Activated CD8-positive, alpha-beta memory T cell treated with anti-CD3 and anti-CD28 coated beads for 24 hours (primary cell): ENCODE measurements around the gene SYTL1.
A peak's percentile ranks its signal among the peaks of the same experiment; 100 is the strongest.

Experiments
- DNase-seq: peaks from one replicate; pipeline ENCODE4 v3.0.0-alpha.2; 2020

The SYTL1 gene

GRCh38 chr1:27341525-27342252 is at the start of gene SYTL1:
SYTL1 (plus strand) TSS chr1:27342022; CDS start chr1:27345335, 3,313 bp downstream.
- DNase-seq: peak; percentile 87

- peak; percentile 45 for DNase-seq
Measured at GRCh38 chr1:27292106-27292505, 49.7 kb upstream of the SYTL1 start.

DNA sequence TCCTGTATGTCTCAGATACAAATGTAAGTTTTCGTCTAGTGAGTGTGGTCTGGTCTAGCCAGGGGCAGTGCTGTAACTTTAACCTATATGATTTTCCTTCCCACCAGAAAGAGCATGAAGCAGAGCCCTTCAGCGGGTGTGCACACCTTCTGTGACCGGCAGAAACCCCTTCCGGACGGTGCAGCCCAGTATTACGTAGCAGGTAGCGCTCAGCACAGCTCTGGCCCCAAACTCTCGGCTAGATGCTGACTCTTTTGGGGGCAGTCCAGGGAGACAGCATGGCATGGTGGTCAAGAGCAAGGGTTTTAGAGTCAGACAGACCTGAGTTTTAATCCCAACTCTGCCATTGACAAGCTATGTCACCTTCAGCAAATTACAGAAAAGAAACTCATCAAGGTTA is 47.9 kb upstream of the SYTL1 start:
- DNase-seq: no peak

DNA sequence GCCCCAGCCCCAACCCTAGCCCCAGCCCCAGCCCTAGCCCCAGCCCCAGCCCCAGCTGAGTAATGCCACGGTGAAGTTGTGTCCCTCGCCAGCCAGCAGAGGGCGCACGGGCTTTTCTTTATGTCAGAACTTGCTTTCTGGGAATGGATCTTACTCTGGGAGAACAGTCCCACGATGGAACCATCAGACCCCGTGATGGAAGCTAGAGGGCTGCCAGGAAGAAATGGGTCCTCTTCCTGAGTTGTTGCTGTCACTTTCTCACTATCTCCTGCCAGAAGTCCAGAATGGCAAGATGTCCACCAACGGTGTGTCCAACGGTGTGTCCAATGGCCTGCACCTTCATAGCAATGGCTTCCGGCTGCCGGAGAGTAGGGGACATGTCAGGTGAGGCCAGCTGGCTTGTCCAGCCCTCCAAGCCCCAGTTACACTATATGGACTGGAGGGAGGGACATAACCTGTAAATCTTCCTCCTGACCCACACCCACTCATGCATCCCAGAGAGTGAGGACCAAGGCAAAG is 45.0 kb upstream of the SYTL1 start:
- peak; percentile 88 for DNase-seq

GRCh38 chr1:27297903-27298302 is 43.9 kb upstream of the SYTL1 start:
- no peak for DNase-seq

- DNase-seq: no peak
Measured at GRCh38 chr1:27298632-27299384, 43.0 kb upstream of the SYTL1 start.

DNA sequence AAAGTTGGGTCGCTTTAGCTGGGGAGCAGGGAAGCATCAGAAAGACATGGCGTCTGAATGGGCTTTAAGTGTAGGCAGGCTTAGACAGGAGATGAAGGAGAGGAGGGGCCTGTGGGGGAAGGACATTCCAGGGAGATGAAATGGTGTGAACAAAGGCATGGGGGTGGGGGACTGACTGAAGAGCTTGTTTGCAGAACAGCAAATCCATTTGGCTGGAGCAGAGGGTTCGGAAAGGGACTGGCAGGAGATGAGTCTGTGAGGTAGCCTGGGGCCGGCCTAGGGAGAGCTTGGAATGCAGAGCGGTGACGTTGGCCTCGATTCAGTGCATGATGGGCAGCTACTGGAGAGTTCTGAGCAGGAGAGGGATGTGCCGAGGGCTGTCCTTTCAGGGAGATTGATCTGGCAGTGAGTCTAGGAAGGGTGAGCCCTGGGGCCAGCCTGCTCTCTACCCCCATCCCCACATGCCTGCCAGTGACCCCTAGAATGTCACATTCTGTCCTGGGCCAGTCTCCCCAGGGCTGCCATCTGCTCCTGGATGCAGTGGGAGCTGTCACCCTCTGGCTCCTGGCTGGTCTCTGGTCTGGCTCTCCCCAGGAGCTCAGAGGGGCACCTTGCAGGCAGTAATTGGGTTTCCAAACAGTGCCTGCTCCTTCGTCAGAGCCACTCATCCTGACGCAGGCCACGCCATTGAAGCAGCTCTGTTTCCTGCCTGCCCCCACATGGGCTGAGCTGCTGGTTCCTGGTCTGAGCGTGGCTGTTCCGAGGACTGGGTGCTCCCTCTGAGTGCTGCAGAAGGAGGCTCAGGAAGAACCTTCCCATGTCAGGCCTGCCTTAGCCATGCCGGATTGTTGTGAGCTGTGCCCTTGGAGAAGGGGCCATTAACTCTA is 42.2 kb upstream of the SYTL1 start:
- DNase-seq: no peak

DNA sequence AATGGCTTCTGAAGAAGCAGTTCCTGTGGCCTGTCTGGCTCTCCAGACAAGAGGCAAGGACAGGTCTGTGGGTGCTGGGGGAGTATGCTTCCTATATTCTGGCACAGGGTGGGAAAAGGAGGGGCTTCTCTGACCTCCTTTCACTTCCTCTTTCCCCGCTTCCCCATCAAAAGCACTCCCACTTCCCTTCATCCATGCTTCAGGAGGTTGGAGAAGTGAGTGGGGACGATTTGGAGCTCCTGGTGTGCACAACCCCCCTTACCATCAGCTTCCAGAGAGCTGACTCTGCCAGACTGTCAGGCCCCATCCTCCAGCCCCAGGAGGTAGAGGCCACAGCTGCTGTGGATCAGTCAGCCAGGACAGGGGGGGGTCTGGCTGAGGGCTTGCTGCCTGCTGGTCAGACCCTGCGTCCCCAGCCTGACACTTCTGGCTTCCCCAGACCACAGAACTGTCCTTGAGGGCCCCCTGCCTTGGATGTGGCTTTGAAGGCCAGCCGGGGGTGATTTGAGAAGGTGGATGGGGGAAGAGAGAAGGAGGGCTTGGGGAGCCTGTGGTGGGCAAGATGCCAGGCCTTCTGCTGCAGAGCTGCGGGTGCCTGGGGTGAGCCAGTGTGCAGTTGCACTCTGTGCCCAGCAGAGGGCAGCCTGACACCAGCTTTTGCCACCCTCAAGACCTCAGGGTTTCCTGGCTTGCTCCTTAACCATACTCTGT is 41.3 kb upstream of the SYTL1 start:
- peak; percentile 93 for DNase-seq

DNA sequence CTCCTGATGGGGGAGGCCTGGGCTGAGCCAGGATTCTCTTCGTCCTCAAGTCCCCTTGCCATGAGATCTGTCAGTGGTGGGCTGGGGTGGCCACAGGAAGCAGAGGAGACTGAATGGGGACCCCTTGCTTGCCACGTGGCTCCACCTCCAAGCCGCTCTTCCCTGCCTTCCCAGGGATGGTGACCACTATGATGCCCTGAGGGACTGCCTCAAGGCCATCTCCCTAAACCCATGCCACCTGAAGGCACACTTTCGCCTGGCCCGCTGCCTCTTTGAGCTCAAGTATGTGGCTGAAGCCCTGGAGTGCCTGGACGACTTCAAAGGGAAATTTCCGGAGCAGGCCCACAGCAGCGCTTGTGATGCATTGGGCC is 40.8 kb upstream of the SYTL1 start:
- no peak for DNase-seq

- no peak for DNase-seq
Measured at GRCh38 chr1:27301582-27302199, 40.1 kb upstream of the SYTL1 start.

GRCh38 chr1:27302612-27303011 is 39.2 kb upstream of the SYTL1 start:
- DNase-seq: no peak

DNA sequence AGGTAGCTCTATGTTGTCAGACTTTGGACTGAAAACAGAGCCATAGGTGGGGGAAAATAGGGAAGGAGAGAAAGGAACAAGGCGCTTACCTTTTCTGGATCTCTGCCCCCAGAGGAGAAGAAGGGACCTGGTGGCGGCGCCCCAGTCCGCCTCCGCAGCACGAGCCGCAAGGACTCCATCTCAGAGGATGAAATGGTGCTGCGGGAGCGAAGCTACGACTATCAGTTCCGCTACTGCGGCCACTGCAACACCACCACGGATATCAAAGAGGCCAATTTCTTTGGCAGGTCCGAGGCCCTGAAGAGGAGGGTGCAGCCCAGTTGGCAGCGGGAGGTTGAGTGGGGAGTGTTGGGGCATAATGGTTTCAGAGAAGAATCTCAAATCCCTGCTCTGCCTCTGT is 38.3 kb upstream of the SYTL1 start:
- no peak for DNase-seq

DNA sequence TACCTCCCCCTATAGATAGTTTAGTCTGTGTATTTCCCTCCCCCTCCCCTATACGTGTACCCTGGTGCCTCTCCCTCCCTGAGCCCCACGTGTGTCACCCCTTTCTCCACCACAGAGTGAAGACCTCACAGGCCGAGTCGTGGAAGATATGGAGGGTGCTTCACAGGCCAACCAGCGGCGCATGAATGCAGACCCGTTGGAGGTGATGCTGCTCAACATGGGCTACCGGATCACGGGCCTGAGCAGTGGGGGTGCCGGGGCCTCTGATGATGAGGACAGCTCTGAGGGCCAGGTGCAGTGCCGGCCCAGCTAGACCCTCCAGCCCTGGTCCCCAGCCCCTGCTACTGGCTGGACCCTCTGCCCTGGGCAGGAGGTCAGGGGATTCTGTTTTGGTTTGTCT is 35.8 kb upstream of the SYTL1 start:
- no peak for DNase-seq

DNA sequence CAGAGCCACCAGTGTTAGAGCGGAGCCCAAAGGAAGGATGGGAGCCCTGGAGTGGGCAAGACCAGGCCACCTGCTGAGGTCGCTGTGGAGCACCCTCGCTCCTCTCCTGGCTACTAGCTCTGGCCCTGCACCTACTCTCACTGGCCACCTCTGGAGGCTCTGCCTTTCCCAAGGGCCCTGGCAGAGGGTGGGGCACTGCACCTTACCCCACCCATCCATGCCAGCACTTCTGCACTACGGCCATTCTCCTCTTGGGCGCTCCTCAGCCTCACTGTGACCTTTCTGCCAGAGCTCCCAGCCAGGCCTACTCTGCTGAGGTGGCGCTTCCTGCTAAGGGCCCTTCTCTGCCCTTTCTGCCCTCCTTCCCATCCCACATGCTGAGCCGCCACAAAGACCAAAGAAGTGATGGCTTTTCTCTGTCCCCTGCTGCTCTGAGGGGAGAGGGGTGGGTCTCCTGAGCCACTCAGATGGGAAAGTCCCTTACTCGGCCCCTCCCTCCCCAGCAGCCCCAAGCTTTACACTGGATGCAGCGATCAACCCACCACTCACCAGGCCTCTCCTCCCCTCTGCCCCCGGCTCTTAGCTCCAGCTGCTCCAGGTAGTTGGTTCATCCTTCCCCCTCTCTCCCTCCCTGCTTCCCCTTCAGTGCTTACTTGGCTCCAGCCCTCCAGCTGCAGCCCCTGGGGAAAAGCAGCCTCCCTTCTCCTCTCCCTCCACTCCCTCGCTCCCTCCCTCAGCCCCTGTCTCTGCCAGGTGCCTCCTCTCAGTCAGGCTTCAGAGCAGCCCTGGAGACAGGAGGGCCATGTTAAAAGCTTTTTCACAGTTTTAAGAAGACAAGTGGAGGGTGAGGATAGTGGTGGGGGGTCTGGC is 34.7 kb upstream of the SYTL1 start:
- DNase-seq: no peak

- no peak for DNase-seq
Measured at GRCh38 chr1:27307874-27308598, 33.8 kb upstream of the SYTL1 start.

GRCh38 chr1:27314169-27314568 is 27.7 kb upstream of the SYTL1 start:
- DNase-seq: no peak

DNA sequence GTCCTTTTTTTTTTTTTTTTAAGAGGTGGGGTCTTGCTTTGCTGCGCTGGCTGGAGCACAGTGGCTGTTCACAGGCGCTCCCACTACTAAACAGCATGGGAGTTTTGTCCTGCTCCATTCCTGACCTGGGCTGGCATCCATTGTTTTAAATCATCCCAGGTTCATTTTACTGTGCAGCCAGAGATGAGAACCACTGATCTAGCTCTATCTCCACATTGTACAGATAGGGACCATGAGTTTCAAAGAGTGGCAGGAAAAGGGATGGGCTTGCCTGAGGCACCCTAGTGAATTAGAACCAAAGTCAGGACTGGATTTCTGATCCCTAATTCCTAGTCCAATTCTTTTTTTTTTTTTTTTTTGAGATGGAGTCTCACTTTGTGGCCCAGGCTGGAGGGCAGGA is 27.1 kb upstream of the SYTL1 start:
- no peak for DNase-seq

GRCh38 chr1:27316860-27317259 is 25.0 kb upstream of the SYTL1 start:
- no peak for DNase-seq

DNA sequence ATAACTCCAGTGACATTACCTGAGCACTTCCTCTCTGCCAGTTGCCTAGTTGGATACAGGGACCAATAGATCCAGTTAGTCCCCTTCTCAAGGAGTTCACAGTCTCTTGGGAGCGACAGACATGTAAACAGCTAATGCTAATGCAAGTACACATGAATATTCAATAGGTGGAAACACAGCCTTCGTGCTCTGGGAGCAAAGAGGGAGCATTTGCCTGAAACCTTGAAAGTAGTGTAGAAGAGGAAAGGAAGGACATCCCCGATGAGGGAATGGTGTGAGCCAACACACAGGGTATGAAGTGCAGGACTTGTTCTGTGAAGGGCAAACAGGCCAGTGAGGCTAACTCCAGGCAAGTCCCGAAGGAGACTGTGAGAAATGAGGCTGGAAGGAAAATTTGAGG is 23.7 kb upstream of the SYTL1 start:
- no peak for DNase-seq

DNA sequence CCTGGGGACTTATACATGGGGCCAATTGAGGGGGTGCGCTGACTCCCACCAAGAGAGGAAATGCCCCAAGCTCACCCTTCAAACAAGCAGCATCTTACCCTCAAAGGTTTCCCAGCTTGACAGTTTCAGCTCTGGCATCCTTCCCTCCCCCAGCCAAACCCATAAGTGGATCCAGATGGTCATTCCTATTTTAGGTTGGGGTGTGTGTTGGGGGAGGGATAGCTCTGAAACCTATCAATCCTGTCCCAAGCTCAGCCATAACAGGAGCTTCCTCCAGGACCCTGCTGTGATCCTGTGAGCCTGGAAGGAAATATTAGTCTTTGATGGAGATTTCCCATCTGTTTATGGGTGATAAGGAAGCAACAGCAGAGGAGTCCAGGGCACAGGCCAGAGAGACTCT is 23.2 kb upstream of the SYTL1 start:
- DNase-seq: no peak
